GM18511 (cell line): ENCODE results near the gene MYO1F.

Experiments used
- ATAC-seq: cut with Tn5 transposase; IDR thresholded peaks from one replicate; pipeline ENCODE4 v1.9.1; 2021; ENCODE audit warnings: mild to moderate bottlenecking, moderate library complexity; ENCODE audit not compliant: unreplicated experiment

MYO1F gene

DNA sequence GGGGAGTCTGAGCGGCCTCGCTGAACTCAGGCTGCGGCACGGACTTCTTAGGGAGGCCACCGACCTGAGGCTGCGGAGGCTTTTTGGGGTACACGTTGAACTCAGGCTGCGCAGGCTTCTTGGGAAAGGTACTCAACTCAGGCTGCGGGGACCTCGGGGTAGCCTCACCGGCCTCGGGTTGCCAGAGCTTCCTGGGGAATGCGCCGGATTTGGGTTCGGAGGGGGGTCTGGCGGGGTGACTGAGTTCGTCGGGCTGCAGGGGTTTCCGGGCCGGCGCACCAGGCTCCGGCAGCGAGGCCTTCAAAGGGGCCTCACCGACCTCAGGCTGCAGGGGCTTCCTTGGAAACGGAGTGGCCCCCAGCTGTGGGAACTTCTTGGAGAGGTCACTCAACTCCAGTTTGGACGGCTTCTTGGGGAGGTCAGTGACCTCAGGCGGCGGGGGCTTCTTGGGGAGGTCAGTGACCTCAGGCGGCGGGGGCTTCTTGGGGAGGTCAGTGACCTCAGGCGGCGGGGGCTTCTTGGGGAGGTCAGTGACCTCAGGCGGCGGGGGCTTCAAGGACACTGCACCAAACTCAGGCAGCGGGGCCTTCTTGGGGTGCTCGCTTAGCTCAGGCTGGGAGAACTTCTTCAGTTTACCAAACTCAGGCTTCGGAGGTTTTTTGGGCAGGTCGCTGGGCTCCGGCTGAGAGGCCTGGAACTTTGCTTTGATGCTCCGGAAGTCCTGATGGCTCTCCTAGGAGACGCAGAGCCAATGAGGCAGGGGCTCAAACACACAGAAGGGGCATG lies 78.0 kb downstream of the MYO1F start:
- ATAC-seq = no peak

DNA sequence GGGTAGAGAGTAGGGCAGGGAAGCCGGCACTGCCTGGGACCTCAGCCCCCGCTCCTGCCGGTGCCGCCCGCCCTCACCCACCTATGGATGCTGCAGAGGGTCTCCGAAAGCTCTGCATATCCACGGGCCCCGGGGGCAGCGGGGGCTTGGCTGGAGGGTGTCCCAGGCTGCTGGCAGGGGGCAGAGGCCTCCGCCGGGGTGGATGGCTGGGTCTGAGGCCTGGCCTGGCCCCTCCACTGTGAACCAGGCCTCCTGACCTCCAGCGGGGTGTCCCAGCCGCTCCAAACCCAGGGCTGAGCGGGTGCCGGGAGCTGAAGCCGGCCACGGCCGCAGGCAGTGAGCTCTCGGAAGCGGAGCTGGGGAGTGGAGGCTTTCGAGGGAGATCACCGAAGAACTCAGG lies 78.9 kb downstream of the MYO1F start:
- ATAC-seq = no peak

DNA sequence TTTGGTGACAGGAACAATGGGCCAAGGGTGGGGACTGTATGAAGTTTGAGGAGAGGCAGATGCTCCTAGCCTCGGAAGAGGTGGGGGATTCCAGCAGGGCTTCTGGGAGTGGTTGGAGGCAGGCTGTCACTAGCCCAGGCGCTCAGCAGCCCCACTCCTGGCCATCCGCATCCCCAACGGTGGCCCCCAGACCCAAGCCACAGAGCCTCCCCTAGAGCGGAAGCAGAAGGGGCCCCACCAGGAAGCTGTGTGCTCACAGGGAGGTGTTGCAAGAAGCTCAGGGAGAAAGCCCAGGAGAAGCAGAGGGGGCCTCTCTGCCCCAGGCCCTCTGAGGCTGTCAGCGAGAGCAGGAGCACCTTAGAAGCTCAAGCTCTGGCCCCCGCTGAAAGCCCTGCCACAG lies 83.1 kb downstream of the MYO1F start:
- ATAC-seq = no peak

DNA sequence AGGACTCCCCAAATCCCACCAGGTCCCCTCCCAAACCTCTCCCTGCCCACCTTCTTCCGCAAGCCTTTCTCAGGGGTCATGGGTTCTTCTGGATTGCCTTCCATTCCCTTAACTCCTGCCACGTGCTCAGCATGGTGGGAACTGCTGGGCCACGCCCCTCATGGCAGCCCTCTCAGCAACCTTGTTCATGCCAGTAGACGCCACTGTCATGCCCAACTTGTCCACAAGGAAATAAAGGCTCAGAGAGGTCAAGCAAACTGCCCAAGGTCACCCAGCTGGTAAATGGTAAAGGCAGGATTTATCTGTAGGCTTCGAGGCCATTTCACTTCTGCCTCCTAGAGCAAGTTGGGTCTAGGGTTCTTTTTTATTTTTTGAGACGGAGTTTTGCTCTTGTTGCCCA lies 85.7 kb downstream of the MYO1F start:
- no peak for ATAC-seq

DNA sequence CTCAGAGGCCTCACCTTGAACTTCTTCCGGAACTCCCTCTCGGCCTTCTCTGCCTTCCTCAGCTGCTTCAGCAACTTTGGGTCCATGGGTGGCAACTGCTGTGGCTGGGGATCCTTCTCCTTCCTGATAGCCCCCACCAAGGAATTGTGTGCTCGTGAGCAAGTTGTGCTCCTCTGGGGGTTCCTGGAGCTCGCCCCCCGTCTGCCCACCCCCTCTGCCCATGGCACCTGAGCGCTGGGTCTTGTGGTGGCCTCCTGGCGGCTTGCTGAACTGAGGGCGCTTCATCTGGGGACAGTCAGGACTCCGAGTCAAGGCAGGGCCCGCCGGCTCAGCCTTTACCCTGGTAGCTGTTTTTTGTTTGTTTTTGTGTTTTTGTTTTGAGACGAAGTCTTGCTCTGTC lies 86.4 kb downstream of the MYO1F start:
- no peak for ATAC-seq

DNA sequence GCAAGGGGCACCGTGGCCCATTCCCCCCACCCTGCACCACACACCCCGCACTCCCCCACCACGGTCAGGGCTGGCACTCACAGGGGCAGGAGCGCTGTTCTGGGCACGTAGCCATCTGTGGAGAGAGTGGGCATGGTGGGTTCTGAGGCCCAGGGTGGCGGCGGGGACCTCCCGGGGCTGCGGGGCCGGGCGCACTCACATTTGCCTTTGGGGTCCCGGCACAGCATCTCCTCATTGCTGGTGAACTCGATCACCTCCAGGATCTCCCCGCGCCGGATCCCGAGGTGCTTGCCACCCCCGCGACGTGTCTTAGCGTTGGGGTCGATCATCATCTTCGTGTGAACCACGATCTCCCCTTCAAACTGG lies 86.9 kb downstream of the MYO1F start:
- no peak for ATAC-seq

DNA sequence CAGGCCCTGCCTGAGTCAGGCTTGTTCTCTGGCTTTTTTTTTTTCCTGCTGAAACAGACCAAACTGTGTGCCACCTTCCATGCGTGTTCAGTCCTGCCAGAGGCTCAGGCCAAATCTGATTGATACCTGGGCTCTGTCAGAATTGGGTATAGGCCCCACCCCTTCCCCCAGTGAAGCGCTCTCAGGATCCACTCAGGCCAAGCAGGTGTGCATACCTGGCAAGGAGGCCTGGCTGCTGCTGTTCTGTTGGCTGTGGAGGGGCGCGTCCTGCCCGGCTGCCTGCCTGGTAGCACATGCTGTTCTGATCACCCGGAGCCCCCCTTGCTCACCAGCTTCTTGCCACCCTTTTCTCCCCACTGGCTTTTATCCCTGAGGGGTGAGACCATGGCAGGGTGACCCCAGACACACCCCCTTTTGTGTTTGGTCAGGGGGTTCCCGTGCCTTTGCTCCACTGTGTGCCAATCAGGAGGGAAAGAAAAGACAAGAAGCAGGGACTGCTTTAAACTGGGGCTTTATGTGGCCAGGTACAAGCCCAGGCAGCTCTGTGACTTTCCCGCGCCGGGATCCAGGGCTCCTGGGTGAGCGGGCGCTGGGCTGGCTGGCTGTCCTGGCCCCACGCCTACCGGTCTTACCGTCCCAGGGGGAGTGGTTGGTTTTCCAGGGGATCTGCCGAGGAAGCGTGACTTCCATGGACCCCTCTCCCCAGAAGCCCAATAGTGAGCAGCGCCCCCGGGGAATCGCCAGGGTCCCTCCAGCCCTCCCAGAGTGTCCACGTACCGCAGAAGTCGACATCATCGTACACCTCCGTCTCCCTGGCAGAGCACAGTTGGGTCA lies 87.5 kb downstream of the MYO1F start:
- no peak for ATAC-seq

DNA sequence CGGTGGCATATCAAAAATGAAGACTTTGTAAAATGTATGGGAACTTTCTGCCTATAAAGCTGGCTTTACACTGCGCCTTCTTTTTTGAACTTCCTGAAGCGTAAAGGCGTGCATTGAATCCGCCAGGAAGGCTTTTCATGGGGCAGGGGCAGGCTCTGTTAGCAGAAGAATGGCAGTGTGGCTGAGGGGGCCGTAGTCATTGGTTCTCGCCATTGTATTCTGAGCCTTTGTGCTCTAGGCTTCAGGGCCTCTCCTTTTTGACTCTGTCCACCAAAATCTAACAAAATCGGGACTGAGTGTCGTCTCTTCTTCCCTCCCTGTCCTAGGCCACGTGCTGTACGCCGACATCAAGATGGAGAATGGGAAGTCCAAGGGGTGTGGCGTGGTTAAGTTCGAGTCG lies 88.9 kb downstream of the MYO1F start:
- no peak for ATAC-seq

DNA sequence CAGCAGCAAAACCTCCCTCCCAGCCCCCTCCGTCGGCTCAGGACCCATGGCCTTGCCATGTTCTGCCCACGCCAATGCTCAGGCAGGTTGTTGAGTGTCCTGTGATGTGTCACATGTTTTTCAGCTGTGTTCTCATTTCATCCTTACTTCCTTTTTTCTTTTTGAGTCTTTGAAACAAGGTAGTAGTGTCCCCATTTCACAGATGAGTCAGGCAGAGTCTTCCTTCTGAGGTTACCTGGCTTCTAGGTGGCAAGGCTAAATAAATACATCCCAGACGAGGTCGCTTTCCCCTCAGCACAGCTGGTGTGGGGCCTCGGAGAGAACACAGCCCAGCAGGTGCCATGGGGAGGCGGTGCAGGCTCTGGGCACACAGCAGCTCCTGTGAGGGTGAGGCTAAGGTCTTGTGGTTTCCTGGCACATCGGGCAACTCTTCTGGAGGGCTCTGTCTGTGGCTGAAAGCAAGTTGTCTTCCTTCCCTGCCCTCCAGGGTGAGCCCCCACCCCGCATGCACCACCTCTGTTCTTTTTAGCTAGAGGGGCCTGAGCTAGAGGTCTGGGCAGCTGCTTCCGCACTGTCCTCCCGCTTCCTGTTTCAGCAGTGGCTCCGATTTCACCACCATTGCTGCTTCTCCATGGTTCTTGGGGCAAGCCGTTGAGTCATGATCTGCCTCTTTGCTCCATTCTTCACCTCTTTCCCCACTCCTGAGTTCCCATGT lies 89.9 kb downstream of the MYO1F start:
- ATAC-seq = peak; percentile 80

DNA sequence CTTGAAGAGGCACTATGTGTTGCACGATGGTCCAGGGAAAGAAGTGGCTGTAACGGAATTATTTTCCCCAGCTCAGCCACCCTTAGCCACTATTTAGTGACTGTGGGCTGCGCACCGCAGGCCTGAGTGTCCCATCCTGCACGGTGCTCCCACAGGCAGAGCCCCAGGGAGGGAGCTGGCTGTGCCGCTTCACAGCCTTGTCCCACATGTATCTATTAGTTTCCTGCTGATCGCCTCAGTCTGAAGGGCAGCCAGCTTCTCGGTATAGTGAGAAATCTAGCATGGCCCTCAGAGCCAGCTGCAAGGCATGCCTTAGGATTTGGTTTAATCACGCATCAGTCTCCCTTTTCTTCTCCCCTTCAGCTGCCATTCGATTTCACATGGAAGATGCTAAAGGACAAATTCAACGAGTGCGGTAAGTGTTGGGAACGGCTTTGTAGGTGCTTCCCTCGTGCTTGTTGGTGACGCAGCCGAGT lies 90.5 kb downstream of the MYO1F start:
- no peak for ATAC-seq

DNA sequence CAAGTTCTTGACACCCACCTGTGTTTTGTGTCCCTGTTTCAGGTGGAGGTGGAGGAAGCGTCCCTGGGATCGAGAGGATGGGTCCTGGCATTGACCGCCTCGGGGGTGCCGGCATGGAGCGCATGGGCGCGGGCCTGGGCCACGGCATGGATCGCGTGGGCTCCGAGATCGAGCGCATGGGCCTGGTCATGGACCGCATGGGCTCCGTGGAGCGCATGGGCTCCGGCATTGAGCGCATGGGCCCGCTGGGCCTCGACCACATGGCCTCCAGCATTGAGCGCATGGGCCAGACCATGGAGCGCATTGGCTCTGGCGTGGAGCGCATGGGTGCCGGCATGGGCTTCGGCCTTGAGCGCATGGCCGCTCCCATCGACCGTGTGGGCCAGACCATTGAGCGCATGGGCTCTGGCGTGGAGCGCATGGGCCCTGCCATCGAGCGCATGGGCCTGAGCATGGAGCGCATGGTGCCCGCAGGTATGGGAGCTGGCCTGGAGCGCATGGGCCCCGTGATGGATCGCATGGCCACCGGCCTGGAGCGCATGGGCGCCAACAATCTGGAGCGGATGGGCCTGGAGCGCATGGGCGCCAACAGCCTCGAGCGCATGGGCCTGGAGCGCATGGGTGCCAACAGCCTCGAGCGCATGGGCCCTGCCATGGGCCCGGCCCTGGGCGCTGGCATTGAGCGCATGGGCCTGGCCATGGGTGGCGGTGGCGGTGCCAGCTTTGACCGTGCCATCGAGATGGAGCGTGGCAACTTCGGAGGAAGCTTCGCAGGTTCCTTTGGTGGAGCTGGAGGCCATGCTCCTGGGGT lies 91.5 kb downstream of the MYO1F start:
- no peak for ATAC-seq

DNA sequence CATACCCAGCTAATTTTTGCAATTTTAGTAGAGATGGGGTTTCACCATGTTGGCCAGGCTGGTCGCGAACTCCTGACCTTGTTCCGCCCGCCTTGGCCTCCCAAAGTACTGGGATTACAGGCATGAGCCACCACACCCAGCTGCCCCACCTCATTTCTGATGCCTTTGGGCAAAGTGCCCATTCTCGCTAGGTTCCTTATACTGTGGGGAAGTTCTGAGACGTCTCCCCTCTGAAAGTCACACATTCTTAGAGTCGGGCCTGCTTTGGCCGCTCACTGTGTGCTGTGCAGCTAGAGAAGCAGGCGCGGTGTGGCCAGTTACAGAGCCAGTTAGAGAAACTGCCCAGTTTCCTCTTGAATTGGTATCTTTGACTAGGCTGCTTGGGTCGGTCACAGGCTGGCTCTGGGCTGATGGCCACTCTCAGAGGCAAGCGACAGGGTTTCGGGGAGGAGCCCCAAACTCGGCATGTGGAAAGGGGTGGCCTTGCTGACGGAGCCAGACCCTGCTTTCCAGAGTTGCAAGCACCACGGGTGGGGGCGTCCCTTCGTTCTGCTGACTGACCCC lies 92.8 kb downstream of the MYO1F start:
- no peak for ATAC-seq

DNA sequence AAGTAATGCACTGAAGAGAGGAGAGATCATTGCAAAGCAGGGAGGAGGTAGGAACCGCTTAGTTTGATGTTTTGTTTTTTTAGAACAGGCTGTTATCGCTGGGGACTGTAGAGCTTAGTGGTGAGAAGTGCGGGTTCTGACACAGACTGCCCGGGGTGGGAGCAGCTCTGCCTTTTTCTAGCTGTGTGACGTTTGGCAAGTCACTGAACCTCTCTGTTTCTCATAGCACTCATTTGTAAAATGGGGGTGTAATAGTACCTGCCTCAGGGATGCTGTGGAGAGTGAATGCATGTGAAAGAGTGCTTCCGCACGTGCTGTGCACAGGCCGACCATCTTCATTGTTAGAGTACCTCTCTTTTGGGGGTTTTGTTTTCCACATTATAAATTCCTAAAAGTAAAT lies 94.1 kb downstream of the MYO1F start:
- no peak for ATAC-seq

DNA sequence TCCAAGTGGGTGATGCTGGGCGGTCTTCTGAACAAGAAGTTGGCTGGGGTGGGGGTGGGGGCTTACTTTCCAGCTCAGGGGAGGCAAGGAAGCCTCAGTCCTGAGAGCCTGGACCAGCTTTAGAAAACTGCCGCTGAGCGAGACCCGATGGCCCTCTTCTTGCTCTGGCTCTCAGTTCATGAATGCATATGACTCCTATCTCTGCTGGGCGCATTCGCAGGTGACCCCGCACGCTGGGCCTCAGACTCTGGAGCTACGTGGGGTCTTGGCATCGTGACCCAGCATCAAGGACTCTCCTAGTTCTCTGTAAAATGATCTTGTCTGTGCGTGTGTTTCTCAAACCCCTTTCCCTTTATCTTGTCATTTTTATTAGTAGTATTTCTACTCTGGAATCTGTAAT lies 94.5 kb downstream of the MYO1F start:
- no peak for ATAC-seq

DNA sequence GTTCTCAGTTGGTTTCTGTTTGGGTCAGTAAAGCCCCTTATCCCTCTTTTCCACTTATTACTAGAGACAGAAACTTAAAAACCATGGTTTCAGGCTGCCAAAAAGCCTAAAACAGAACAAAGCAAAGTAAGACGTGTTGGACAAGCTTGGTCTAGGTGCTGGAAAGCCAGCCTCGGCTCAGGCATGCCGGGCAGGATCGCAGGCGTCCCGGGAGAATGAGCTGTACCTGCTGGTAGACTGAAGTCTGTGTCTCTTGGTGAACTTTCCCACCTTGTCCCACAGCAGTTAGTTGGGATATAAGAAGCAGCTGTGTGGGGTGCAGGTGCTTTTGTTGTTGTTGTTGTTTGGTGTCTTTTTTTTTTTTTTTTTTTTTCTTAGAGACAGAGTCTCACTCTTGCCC lies 95.6 kb downstream of the MYO1F start:
- ATAC-seq = no peak

DNA sequence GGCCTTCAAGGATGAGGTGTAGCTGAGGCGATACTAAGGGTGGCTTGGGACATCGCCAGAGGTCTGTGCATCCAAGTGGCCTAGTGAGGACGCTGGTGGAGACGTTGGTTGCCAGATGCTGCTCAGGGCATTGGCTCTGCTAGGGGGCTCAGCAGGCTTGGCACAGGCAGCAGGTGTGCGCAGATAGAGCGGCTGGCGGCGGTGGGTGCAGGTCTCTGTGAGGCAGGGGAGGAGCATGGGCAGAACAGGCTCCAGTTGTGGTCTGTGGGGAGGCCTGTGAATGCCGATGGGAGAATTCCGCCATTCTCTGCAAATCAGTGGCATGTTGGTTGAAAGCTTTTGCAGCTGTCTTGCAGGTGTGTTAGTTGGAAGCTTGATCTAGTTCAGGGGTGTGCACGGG lies 96.0 kb downstream of the MYO1F start:
- ATAC-seq = no peak

DNA sequence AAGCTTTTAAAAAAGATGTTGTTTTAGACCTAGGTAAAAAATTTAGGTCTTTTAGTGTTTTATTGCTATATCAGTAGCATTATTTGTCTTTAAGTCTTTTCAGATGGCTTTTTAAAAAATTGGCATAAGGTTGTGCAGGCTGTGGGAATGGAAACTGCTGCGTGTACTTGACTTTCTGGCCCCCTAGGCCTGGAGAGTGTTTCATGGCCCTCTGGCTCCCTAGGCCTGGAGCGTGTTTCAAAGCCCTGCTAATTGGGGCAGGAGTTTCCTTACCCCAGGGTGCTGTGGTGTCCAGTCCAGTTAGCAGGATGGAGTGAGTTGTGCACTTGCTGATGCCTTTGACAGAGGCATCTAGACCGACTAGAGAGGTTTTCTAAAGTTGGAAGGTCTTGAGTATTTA lies 98.6 kb downstream of the MYO1F start:
- no peak for ATAC-seq

DNA sequence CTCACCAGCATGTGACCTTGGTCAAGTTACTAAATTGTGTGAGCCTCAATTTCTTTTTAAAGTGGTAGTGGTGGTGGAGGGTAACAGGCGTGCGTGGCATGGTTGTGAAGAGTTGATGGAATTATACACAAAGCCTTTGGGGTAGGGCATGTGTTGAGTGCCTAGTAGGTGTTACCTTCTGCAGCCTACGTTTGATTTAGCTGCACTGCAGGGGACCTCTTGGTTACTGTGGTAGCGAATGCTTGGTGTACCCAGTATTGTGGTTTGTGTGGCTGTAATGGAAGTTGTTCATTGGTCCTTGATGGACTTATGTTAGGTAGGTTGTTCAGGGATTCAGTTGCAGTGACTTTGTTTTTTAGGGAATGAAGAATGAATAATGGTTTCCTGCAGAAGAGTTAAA lies 99.4 kb downstream of the MYO1F start:
- ATAC-seq = no peak

DNA sequence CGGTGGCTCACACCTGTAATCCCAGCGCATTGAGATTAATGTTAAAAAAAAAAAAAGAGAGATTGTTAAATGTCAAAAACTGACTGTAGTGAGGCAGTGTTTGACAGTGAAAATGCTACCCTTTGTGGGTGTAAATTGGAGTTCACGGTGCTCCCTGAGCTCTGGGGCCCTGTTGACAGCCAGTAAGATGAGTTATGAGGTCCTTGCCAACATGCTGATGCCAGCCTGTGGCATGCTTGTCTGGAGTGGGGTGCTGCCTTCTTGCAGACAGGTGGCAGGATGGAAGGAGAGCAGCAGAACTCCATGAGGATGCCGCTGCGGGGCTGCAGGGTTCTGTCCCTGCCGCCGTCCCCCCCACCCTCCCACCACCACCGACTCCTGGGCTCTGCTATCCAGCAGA lies 100.7 kb downstream of the MYO1F start:
- no peak for ATAC-seq

DNA sequence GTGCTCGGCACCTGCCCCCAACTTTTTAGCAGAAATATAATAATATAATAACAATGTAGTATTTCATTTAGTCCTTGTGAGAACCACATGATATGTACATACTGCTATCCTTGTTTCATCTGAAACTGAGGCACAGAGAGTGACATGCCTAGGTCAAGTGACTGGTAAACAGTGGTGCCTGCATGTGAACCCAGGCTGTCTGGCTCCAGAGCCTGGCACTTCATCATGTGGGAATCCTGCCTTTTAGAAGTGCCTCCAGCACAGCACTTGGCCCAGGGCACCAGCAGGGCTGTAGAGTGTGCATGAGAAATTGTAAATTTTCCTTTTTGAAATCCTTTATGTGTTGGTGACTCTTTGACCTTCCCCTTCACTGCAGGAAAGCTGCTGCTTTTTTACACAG lies 102.2 kb downstream of the MYO1F start:
- ATAC-seq = no peak
